SU-DHL-6 (cell line): ENCODE data around the gene SH3BP5.

Experiments used
- H2AFZ ChIP-seq: fragments of 200-600 bp; sonication (generic); 2 replicates; pipeline ENCODE4 v1.6.1; 2014; ENCODE audit warnings: low read depth, mild to moderate bottlenecking, moderate library complexity, mixed read lengths, antibody characterized with exemption, low read length; ENCODE audit not compliant: severe bottlenecking
- H3F3A ChIP-seq: fragments of 200-600 bp; shearing (Covaris generic); 2 replicates; pipeline ENCODE4 v1.6.0; 2016; ENCODE audit warnings: antibody characterized with exemption, mild to moderate bottlenecking; ENCODE audit not compliant: insufficient read depth
- H3K27ac ChIP-seq: fragments of 200-600 bp; sonication (generic); 2 replicates; pipeline ENCODE4 v1.5.1; 2016; ENCODE audit warnings: low read depth, mild to moderate bottlenecking, low read length, moderate library complexity, mixed read lengths
- H3K27me3 ChIP-seq: fragments of 200-600 bp; sonication (generic), shearing (Covaris generic); 2 replicates; pipeline ENCODE4 v1.6.0; 2014; ENCODE audit warnings: mild to moderate bottlenecking, low read length
- H3K36me3 ChIP-seq: fragments of 200-600 bp; sonication (generic); 2 replicates; pipeline ENCODE4 v1.6.1; 2014; ENCODE audit warnings: mild to moderate bottlenecking, low read length, mixed read lengths
- H3K4me2 ChIP-seq: fragments of 300-600, 200-600 bp; shearing (Covaris generic), sonication (generic); 2 replicates; pipeline ENCODE4 v1.6.0; 2014; ENCODE audit warnings: low read length, low read depth, mild to moderate bottlenecking; ENCODE audit not compliant: poor library complexity, severe bottlenecking
- H3K4me3 ChIP-seq: fragments of 200-600 bp; sonication (generic); 2 replicates; pipeline ENCODE4 v1.5.1; 2014; ENCODE audit warnings: antibody characterized with exemption, low read length, mild to moderate bottlenecking, mixed read lengths; ENCODE audit not compliant: insufficient read depth, poor library complexity, severe bottlenecking
- H3K79me2 ChIP-seq: fragments of 200-600 bp; sonication (generic); 2 replicates; pipeline ENCODE4 v1.6.1; 2014; ENCODE audit warnings: mild to moderate bottlenecking, low read length, moderate library complexity; ENCODE audit not compliant: insufficient read depth
- H3K9ac ChIP-seq: fragments of 200-600 bp; sonication (generic); 2 replicates; pipeline ENCODE4 v1.7.0; 2014; ENCODE audit warnings: mild to moderate bottlenecking, low read length
- H3K9me2 ChIP-seq: fragments of 200-600 bp; sonication (generic); replicated peaks from 2 replicates; pipeline ENCODE4 v1.6.1; 2014; ENCODE audit warnings: low read length; ENCODE audit not compliant: insufficient read depth
- H3K9me3 ChIP-seq: fragments of 200-600 bp; sonication (generic); 2 replicates; pipeline ENCODE4 v1.6.1; 2014; ENCODE audit warnings: low read length, mixed read lengths; ENCODE audit not compliant: insufficient read depth
- H4K20me1 ChIP-seq: fragments of 200-600 bp; sonication (generic); 2 replicates; pipeline ENCODE4 v1.6.1; 2014; ENCODE audit warnings: low read depth, mild to moderate bottlenecking, antibody characterized with exemption, low read length, moderate library complexity, mixed read lengths
- EZH2phosphoT487 ChIP-seq: fragments of 200-600 bp; sonication (generic), shearing (Covaris generic); conservative IDR thresholded peaks from 2 replicates; pipeline ENCODE4 v1.6.1; 2018; ENCODE audit warnings: mild to moderate bottlenecking, antibody characterized with exemption, low read length, moderate library complexity, mixed read lengths
- TF ChIP-seq, protein P1 (sequence below): fragments of 200-600 bp; sonication (generic); IDR thresholded peaks from one replicate; pipeline ENCODE4 v1.5.1; 2017; ENCODE audit warnings: antibody characterized with exemption, mild to moderate bottlenecking, low read length, moderate library complexity; ENCODE audit not compliant: insufficient read depth, poor library complexity, severe bottlenecking

SH3BP5 gene

DNA sequence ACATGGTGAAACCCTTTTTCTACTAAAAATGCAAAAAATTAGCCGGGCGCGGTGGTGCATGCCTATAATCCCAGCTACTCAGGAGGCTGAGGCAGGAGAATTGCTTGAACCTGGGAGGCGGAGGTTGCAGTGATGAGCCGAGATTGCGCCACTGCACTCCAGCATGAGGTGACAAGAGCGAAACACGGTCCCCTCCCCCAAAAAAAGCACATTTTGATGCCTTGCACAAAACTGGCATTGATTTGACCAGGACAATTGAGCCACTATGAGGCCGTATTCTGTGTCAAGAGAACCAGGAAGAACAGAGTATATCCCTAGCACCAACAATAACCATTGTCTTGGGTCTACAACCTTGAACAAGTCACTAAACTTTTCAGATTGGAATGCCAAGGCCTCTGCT, 50.6 kb downstream of the SH3BP5 start:
- H3K27ac ChIP-seq: no peak overlapping the region
- H3K9ac ChIP-seq: no peak overlapping the region
- no peak overlapping the region for H2AFZ ChIP-seq
- no peak overlapping the region for H3K4me3 ChIP-seq
- no peaks in the 10 kb centered on the region for H3F3A ChIP-seq
- TF ChIP-seq, protein P1, sequence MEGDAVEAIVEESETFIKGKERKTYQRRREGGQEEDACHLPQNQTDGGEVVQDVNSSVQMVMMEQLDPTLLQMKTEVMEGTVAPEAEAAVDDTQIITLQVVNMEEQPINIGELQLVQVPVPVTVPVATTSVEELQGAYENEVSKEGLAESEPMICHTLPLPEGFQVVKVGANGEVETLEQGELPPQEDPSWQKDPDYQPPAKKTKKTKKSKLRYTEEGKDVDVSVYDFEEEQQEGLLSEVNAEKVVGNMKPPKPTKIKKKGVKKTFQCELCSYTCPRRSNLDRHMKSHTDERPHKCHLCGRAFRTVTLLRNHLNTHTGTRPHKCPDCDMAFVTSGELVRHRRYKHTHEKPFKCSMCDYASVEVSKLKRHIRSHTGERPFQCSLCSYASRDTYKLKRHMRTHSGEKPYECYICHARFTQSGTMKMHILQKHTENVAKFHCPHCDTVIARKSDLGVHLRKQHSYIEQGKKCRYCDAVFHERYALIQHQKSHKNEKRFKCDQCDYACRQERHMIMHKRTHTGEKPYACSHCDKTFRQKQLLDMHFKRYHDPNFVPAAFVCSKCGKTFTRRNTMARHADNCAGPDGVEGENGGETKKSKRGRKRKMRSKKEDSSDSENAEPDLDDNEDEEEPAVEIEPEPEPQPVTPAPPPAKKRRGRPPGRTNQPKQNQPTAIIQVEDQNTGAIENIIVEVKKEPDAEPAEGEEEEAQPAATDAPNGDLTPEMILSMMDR: no peak
- H3K9me2 ChIP-seq: no peaks in the 10 kb centered on the region
- H3K27me3 ChIP-seq: no peaks in the 10 kb centered on the region
- no peaks in the 10 kb centered on the region for H3K36me3 ChIP-seq
- H3K9me3 ChIP-seq: no peaks in the 10 kb centered on the region
- no peaks in the 10 kb centered on the region for H4K20me1 ChIP-seq
- no peaks in the 10 kb centered on the region for H3K79me2 ChIP-seq
- H3K4me2 ChIP-seq: no peak overlapping the region

DNA sequence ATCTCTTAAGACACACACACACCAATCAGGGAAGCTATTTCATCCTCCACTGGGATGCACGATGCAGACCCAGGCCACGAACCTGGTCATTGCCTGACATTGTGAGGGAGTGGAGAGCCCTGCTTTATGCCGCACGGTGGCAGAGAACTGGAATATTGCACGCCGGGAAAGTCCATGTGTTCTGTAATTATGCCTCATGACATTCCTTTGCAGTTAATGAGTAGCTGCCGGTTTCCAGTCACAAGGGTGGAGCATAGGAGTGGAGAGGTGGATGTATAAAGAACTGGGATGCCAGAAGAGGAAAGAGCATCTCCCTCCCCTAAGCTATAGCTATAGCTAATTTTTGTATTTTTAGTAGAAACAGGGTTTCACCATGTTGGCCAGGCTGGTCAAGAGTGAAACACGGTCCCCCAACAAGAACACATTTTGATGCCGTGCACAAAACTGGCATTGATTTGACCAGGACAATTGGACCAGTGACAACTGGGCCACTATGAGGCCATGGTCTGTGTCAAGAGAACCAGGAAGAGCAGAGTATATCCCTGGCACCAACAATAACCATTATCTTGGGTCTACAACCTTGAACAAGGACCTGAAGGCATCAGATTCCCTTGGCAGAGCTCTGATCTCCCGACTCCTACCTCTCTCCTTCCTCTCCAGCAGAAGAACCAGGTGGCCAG, 51.4 kb downstream of the SH3BP5 start:
- no peaks in the 10 kb centered on the region for H3K79me2 ChIP-seq
- H3K27ac ChIP-seq: no peak overlapping the region
- no peak overlapping the region for H2AFZ ChIP-seq
- no peaks in the 10 kb centered on the region for H3K9me3 ChIP-seq
- no peaks in the 10 kb centered on the region for H3F3A ChIP-seq
- H3K9me2 ChIP-seq: no peaks in the 10 kb centered on the region
- no peaks in the 10 kb centered on the region for H3K36me3 ChIP-seq
- H3K4me3 ChIP-seq: no peak overlapping the region
- H4K20me1 ChIP-seq: no peaks in the 10 kb centered on the region
- no peak overlapping the region for H3K9ac ChIP-seq
- no peak overlapping the region for H3K4me2 ChIP-seq
- no peaks in the 10 kb centered on the region for H3K27me3 ChIP-seq
- TF ChIP-seq, protein P1: no peak
- no peak for TF ChIP-seq EZH2phosphoT487

GRCh38 chr3:15279671-15280402, 52.5 kb downstream of the SH3BP5 start:
- Histone ChIP-seq H2AFZ (no peak overlapping the region), H3K9ac (no peak overlapping the region), H3K27ac (no peak overlapping the region), H3K4me3 (no peak overlapping the region), H3K4me2 (no peak overlapping the region), H4K20me1 (no peaks in the 10 kb centered on the region), H3K79me2 (no peaks in the 10 kb centered on the region), H3K9me2 (no peaks in the 10 kb centered on the region), H3K36me3 (no peaks in the 10 kb centered on the region), H3K9me3 (no peaks in the 10 kb centered on the region), H3F3A (no peaks in the 10 kb centered on the region), H3K27me3 (no peaks in the 10 kb centered on the region)
- TF ChIP-seq EZH2phosphoT487: no peak
- TF ChIP-seq, protein P1: no peak
